ENCODE results near the gene HIPK1.
A peak's percentile ranks its signal among the peaks of the same experiment; 100 is the strongest.

The HIPK1 gene

GRCh38 chr1:113928187-113928930 lies 765 bp upstream of the HIPK1 start:
- TF ChIP-seq, protein P1, sequence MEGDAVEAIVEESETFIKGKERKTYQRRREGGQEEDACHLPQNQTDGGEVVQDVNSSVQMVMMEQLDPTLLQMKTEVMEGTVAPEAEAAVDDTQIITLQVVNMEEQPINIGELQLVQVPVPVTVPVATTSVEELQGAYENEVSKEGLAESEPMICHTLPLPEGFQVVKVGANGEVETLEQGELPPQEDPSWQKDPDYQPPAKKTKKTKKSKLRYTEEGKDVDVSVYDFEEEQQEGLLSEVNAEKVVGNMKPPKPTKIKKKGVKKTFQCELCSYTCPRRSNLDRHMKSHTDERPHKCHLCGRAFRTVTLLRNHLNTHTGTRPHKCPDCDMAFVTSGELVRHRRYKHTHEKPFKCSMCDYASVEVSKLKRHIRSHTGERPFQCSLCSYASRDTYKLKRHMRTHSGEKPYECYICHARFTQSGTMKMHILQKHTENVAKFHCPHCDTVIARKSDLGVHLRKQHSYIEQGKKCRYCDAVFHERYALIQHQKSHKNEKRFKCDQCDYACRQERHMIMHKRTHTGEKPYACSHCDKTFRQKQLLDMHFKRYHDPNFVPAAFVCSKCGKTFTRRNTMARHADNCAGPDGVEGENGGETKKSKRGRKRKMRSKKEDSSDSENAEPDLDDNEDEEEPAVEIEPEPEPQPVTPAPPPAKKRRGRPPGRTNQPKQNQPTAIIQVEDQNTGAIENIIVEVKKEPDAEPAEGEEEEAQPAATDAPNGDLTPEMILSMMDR (IDR thresholded peaks at IDR 0.05; ENCODE audit: low read depth, low read length), result no peak
- peak overlapping the region; percentile 88 to 89 for H3K4me3 ChIP-seq (replicated peaks in 1 of 2; ENCODE audit: low read depth in 2 of 2, low read length in 2 of 2)
- DNase-seq (ENCODE audit: low read depth in 2 of 2), result peak in 1 of 2 donors; percentile 26

GRCh38 chr1:113929750-113930498 lies 800 bp downstream of the HIPK1 start:
- TF ChIP-seq, protein P1 (IDR thresholded peaks at IDR 0.05; ENCODE audit: low read depth, low read length), result no peak
- DNase-seq (ENCODE audit: low read depth in 2 of 2), result peak; percentile 39 to 40
- peak overlapping the region; percentile 88 to 89 for H3K4me3 ChIP-seq (replicated peaks in 1 of 2; ENCODE audit: low read depth in 2 of 2, low read length in 2 of 2)

DNA sequence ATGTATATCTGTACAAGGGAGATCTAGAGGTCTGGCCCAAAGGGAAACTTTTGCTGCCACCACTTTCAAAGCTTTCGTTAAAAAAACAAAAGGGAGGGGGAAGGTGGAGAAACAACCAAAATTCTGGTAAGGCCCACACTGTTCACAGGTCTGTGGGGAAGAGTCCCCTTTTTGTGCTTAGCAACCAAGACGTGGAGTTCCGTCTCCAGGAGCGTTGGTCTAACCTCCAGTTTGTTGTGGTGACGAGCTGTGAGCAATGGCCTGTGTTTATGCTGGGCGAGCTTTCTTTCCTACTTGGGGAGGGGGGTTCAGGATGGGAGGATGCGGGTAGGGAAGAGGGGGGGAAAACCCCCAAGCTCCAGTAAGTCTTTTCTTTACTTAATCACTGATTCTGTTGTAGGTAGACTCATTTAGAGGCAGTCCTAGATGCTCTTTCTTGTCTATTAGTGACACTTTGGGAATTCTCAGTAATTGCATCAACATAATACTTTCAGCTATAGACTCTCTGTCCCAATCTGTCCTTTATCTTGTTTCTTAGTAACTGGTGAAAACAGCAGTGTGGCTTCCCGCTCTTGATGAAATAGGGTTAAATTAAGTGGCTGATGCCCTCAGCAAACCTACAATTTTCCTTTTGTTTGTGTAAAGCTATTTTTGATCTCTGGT lies 1.5 kb downstream of the HIPK1 start:
- peak overlapping the region; percentile 88 to 89 for H3K4me3 ChIP-seq (replicated peaks in 1 of 2; ENCODE audit: low read depth in 2 of 2, low read length in 2 of 2)
- TF ChIP-seq, protein P1 (IDR thresholded peaks at IDR 0.05; ENCODE audit: low read depth, low read length), result no peak
- peak; percentile 72 to 76 for DNase-seq (ENCODE audit: low read depth in 2 of 2)

DNA sequence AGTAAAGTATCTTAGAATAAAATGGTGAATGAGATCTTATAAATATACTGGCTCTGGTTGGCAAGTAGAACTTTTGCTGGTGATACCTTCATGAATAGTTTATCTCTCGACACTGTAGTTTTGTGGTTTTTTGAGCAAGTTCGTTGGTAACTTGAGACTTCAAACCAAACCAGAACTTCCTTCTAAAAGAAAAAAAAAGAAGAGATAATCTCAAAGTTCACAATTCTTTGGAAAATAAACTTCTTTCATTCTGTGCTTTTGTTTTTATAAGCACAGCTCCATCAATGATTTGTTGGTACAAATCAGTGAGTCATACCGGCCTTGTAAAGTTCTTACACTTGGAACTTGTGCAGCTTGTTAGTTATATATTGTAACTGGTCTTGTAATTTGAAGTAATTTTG lies 2.3 kb downstream of the HIPK1 start:
- peak; percentile 55 to 65 for DNase-seq (ENCODE audit: low read depth in 2 of 2)
- TF ChIP-seq, protein P1 (IDR thresholded peaks at IDR 0.05; ENCODE audit: low read depth, low read length), result no peak
- H3K4me3 ChIP-seq (replicated peaks in 1 of 2; ENCODE audit: low read depth in 2 of 2, low read length in 2 of 2), result peak overlapping the region in 1 of 2 donors; percentile 31

DNA sequence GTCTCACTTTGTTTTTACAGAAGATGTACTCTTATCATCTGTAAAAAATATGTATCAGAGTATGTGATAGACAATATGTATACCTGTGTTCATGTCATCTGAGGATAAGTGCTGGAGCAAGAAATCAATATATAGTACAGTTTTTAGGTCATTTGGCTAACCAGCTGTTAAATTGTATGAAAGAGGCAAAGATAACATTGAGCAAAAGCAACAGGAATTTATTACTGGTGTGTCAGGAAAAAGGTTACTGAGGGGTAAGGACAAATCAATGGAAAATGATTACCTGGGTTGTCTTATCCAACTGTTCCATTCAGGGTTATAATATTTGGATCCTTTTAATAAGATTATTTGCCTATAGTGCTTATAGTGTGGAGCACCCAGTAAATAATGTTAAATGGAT lies 4.9 kb downstream of the HIPK1 start:
- DNase-seq (ENCODE audit: low read depth in 2 of 2), result no peak
- no peak overlapping the region for H3K4me3 ChIP-seq (replicated peaks in 1 of 2; ENCODE audit: low read depth in 2 of 2, low read length in 2 of 2)
- TF ChIP-seq, protein P1 (IDR thresholded peaks at IDR 0.05; ENCODE audit: low read depth, low read length), result no peak

DNA sequence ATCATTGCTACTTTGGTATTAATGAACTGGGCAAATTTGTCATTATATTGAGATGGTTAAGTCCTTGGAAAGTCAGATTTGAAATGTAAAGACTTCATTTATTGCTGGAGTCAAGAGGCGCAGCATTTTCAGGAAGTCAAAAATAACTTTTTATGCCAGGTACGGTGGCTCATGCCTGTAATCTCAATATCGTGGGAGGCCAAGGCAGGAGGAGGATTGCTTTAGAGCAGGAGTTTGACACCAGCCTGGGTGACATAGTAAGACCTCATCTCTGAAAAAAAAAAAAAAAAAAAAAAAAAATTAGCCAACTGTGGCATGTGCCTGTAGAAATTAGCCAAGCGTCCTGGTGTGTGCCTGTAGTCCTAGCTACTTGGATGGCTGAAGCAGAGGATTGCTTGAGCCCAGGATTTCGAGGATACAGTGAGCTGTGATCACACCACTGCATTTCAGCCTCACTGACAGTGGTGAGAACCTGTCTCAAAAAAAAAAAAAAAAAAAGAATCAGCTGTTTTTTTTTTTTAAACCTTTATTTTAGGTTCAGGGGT lies 5.5 kb downstream of the HIPK1 start:
- H3K4me3 ChIP-seq (replicated peaks in 1 of 2; ENCODE audit: low read depth in 2 of 2, low read length in 2 of 2), result no peak overlapping the region
- no peak for DNase-seq (ENCODE audit: low read depth in 2 of 2)
- TF ChIP-seq, protein P1 (IDR thresholded peaks at IDR 0.05; ENCODE audit: low read depth, low read length), result no peak

Measured in cardiac fibroblast (primary cell).